Skeletal muscle tissue (tissue), 4 donors: ENCODE data around the gene MESD. TPM values are rescaled to one million over a fixed set of nuclear protein-coding genes. Genes with fewer than 3 reads are reported as not detected.
A peak's percentile ranks its signal among the peaks of the same experiment; 100 is the strongest.

Experiments used
- H3K27ac ChIP-seq: one replicate; pipeline ENCODE4 v1.7.0; 2013; ENCODE audit warnings: mild to moderate bottlenecking, low read depth, low read length, inconsistent platforms
- H3K27me3 ChIP-seq, 3 donors: one replicate each; pipeline ENCODE4 v1.7.0; 2013; ENCODE audit warnings: low read length in 3 of 3; ENCODE audit not compliant: control insufficient read depth in 3 of 3, insufficient read depth in 3 of 3
- H3K36me3 ChIP-seq, 3 donors: one replicate each; pipeline ENCODE4 v1.7.0; 2013; ENCODE audit warnings: low read length in 3 of 3; ENCODE audit not compliant: control insufficient read depth in 3 of 3, insufficient read depth in 3 of 3
- H3K4me1 ChIP-seq, 3 donors: one replicate each; pipeline ENCODE4 v1.7.0; 2013; ENCODE audit warnings: low read length in 3 of 3, mild to moderate bottlenecking in 3 of 3; ENCODE audit not compliant: control insufficient read depth in 3 of 3, insufficient read depth in 3 of 3
- H3K4me3 ChIP-seq, 3 donors: one replicate each; pipeline ENCODE4 v1.7.0; 2013; ENCODE audit warnings: low read length in 3 of 3
- H3K9ac ChIP-seq, 3 donors: one replicate each; pipeline ENCODE4 v1.7.0; 2013; ENCODE audit warnings: low read length in 3 of 3, mild to moderate bottlenecking in 3 of 3, moderate library complexity in 2 of 3, low read depth in 1 of 3
- H3K9me3 ChIP-seq, 3 donors: one replicate each; pipeline ENCODE4 v1.7.0; 2013; ENCODE audit warnings: low read length in 3 of 3; ENCODE audit not compliant: control insufficient read depth in 3 of 3
- total RNA-seq: library from RNA; depleted of rRNA; stranded (reverse); fragments of >200 nt; gene quantifications from one replicate; pipeline ENCODE4 v1.2.3, GENCODE V29; 2014
- donor health status: Osteomylitis.

Gene MESD
- total RNA-seq, 1 donor from 2014 or later, result 17.2 TPM

DNA sequence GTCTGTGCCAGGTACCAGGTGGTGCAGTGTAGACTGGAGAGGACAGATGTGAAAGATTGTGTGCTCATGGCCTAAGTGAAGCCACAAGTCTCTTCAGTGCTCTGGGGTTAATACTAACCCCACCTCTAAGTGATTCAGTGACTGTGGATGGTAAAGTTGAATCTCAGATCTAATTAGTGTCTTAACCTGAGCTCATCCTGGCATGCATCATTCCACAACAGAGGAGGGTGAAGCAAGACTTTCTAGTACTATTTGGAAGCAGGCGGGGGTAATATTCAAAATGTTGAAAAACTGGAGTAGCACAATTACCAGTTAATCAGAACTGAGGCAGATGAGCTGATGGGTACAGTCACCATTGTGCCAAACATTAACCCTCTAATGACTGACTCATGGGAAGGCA is 2.8 kb upstream of the MESD start:
- no peaks in the 10 kb centered on the region for H3K9me3 ChIP-seq
- no peaks in the 10 kb centered on the region for H3K27me3 ChIP-seq
- H3K27ac ChIP-seq, result no peak overlapping the region
- no peaks in the 10 kb centered on the region for H3K36me3 ChIP-seq
- no peak overlapping the region for H3K4me3 ChIP-seq
- peaks cover 18 to 28% (median 21%) of the 10 kb centered on the region in 3 donors for H3K4me1 ChIP-seq
- H3K9ac ChIP-seq, result no peak overlapping the region

GRCh38 chr15:80992006-80992405 is 2.4 kb upstream of the MESD start:
- Histone ChIP-seq H3K9me3 (no peaks in the 10 kb centered on the region), H3K4me3 (no peak overlapping the region), H3K27me3 (no peaks in the 10 kb centered on the region), H3K27ac (no peak overlapping the region), H3K9ac (no peak overlapping the region), H3K36me3 (no peaks in the 10 kb centered on the region), H3K4me1 (peaks cover 19 to 30% (median 21%) of the 10 kb centered on the region in 3 donors)

DNA sequence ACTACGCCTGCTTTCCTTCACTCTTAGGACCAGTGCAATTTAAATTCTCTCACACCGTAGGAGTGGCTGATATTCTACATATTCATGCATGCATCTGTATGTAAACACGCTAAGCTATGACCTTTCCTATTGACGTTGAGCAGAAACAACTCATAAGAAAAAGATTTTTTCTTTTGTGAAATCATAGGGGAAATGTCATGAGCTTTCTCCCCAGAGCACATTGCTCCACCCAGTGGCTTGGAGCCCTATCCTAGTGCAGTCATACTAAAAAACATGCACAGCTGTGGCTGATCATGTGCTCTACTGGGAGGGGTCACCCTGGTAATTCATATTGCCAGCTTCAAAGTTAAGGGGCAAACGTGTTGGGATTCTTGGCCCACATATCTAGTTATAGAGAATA is 1.8 kb upstream of the MESD start:
- H3K9ac ChIP-seq, result no peak overlapping the region
- peak overlapping the region in 1 of 3 donors; percentile 24 for H3K4me3 ChIP-seq
- H3K27me3 ChIP-seq, result no peaks in the 10 kb centered on the region
- H3K4me1 ChIP-seq, result peaks cover 21 to 34% (median 21%) of the 10 kb centered on the region in 3 donors
- H3K36me3 ChIP-seq, result peaks cover 0 to 2% (median 0%) of the 10 kb centered on the region in 3 donors
- no peaks in the 10 kb centered on the region for H3K9me3 ChIP-seq
- H3K27ac ChIP-seq, result peak overlapping the region; percentile 77

- H3K27ac ChIP-seq, result peak overlapping the region; percentile 77
- no peak overlapping the region for H3K9ac ChIP-seq
- H3K4me1 ChIP-seq, result peaks cover 21 to 34% (median 21%) of the 10 kb centered on the region in 3 donors
- H3K27me3 ChIP-seq, result no peaks in the 10 kb centered on the region
- no peaks in the 10 kb centered on the region for H3K9me3 ChIP-seq
- peak overlapping the region in 1 of 3 donors; percentile 24 for H3K4me3 ChIP-seq
- H3K36me3 ChIP-seq, result peaks cover 0 to 2% (median 0%) of the 10 kb centered on the region in 3 donors
These were observed 1.3 kb upstream of the MESD start for GRCh38 chr15:80990955-80991354.

DNA sequence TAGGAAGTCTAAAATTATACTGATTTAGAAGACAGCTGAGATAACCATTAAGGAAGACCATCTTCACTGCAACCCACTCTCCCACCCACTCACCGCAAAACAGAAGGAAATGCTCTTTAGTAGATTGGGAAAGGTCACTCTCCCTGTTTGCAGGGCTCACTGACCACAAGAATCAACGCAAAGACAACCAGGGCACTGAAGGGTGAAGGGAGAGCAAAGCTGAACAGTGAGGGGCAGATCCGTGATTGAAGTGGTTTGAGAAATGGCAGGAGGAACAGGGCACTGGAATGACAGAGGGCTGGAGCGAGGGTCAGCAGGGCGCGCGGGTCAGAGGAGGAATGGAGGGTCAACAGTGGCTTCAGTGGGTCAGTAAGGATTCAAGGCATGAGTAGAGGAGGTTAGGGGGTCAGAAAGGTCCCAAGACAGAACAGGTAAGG is 520 bp downstream of the MESD start:
- H3K9me3 ChIP-seq, result no peaks in the 10 kb centered on the region
- H3K4me1 ChIP-seq, result peaks cover 24 to 39% (median 27%) of the 10 kb centered on the region in 3 donors
- H3K4me3 ChIP-seq, result peak overlapping the region; percentile 74 to 88 (median 84)
- H3K9ac ChIP-seq, result peak overlapping the region; percentile 90 to 94 (median 93)
- no peaks in the 10 kb centered on the region for H3K27me3 ChIP-seq
- peaks cover 0 to 2% (median 0%) of the 10 kb centered on the region in 3 donors for H3K36me3 ChIP-seq
- peak overlapping the region; percentile 77 for H3K27ac ChIP-seq

GRCh38 chr15:80988148-80988796 is 1.3 kb downstream of the MESD start:
- Histone ChIP-seq H3K36me3 (peaks cover 0 to 2% (median 0%) of the 10 kb centered on the region in 3 donors), H3K9me3 (no peaks in the 10 kb centered on the region), H3K4me1 (peaks cover 24 to 39% (median 27%) of the 10 kb centered on the region in 3 donors), H3K9ac (peak overlapping the region in 1 of 3 donors; percentile 94), H3K4me3 (peak overlapping the region; percentile 74 to 88 (median 84)), H3K27me3 (no peaks in the 10 kb centered on the region), H3K27ac (no peak overlapping the region)

DNA sequence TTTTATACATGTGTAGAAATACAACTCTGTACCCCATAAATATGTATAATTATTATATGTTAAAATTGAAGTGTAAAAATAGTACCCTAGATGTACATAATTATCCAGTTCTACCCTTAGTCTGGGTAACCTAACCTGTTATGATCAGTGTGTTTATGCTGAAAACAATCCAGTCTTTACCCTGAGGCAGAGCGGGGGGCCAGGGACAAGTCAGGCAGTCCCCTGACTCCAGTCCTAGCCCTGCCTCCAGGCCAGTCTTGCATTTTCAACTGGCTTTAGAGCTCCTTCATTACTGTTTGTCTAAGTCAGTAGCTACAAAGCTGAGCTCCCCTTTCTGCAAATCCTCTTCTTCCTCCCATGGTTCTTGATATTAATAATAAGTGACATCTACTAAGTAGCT is 3.1 kb downstream of the MESD start:
- Histone ChIP-seq H3K9ac (no peak overlapping the region), H3K27ac (no peak overlapping the region), H3K36me3 (peaks cover 0 to 2% (median 0%) of the 10 kb centered on the region in 3 donors), H3K9me3 (no peaks in the 10 kb centered on the region), H3K4me1 (peaks cover 23 to 35% (median 24%) of the 10 kb centered on the region in 3 donors), H3K27me3 (no peaks in the 10 kb centered on the region), H3K4me3 (no peak overlapping the region)

DNA sequence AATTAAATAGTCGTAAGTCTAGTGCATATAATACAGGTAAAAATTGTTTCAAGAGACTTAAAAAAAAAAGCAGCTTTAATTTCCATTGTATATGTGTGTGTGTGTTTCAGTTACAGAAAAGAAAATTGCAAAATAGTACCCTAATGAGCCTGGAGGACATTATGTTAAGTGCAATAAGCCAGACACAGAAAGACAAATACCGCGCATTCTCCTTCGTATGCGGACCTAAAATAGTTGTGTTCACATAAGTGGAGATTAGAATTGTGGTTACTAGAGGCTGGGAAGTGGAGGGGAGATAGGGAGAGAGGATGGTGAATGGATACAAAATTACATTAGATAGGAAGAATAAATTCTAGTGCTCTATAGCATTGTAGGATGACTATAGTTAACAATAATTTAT is 3.6 kb downstream of the MESD start:
- Histone ChIP-seq H3K4me1 (peaks cover 18 to 31% (median 19%) of the 10 kb centered on the region in 3 donors), H3K9ac (no peak overlapping the region), H3K27me3 (no peaks in the 10 kb centered on the region), H3K9me3 (no peaks in the 10 kb centered on the region), H3K36me3 (peaks cover 0 to 2% (median 0%) of the 10 kb centered on the region in 3 donors), H3K27ac (no peak overlapping the region), H3K4me3 (no peak overlapping the region)

GRCh38 chr15:80984856-80985255 is 4.8 kb downstream of the MESD start:
- Histone ChIP-seq H3K27ac (no peak overlapping the region), H3K9me3 (no peaks in the 10 kb centered on the region), H3K4me1 (peaks cover 18 to 24% (median 18%) of the 10 kb centered on the region in 3 donors), H3K9ac (no peak overlapping the region), H3K4me3 (no peak overlapping the region), H3K36me3 (peaks cover 0 to 5% (median 4%) of the 10 kb centered on the region in 3 donors), H3K27me3 (no peaks in the 10 kb centered on the region)

DNA sequence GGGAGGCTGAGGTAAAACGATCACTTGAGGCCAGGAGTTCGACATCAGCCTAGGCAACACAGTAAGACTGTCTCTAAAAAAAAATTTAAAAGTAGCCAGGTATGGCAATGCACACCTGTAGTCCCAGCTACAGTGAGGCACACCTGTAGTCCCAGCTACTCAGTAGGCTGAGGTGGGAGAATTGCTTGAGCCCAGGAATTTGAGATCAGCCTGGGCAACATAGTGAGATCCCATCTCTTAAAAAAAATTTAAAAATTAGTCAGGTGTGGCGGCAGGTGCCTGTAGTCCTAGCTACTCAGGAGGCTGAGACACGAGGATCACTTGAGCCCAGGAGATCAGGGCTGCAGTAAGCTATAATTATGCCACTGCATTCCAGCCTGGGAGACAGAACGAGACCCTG is 6.8 kb downstream of the MESD start:
- peaks cover 12 to 18% (median 15%) of the 10 kb centered on the region in 3 donors for H3K36me3 ChIP-seq
- H3K4me3 ChIP-seq, result no peak overlapping the region
- H3K9me3 ChIP-seq, result no peaks in the 10 kb centered on the region
- H3K27me3 ChIP-seq, result no peaks in the 10 kb centered on the region
- peaks cover 6 to 13% (median 7%) of the 10 kb centered on the region in 3 donors for H3K4me1 ChIP-seq
- H3K9ac ChIP-seq, result no peak overlapping the region
- no peak overlapping the region for H3K27ac ChIP-seq
